T-helper 22 cell (primary cell): ENCODE measurements around the gene XCL1.
"Not testable (repeated sequence)": the region's sequence is repeated elsewhere in the genome, so short reads cannot be mapped to it uniquely, and the experiment has no call there.

ENCODE experiments used
- DNase-seq: peaks from one replicate; pipeline ENCODE4 v3.0.0-alpha.2; 2020; ENCODE audit warnings: low read depth

Gene XCL1

GRCh38 chr1:168567568-168567967 lies 8.8 kb upstream of the XCL1 start:
- DNase-seq = no peak

- DNase-seq = no peak
Observed at GRCh38 chr1:168568346-168568745, 8.1 kb upstream of the XCL1 start.

- no peak for DNase-seq
Observed at GRCh38 chr1:168570652-168571051, 5.8 kb upstream of the XCL1 start.

GRCh38 chr1:168572633-168573032 lies 3.8 kb upstream of the XCL1 start:
- no peak for DNase-seq

GRCh38 chr1:168574234-168574633 lies 2.2 kb upstream of the XCL1 start:
- DNase-seq = not testable (repeated sequence)

- DNase-seq = not testable (repeated sequence)
Observed at GRCh38 chr1:168578531-168579185, 2.3 kb downstream of the XCL1 start.

GRCh38 chr1:168580290-168580689 lies 3.9 kb downstream of the XCL1 start:
- not testable (repeated sequence) for DNase-seq

- not testable (repeated sequence) for DNase-seq
Observed at GRCh38 chr1:168580991-168581390, 4.6 kb downstream of the XCL1 start.

GRCh38 chr1:168581817-168582572 lies 5.6 kb downstream of the XCL1 start:
- no peak for DNase-seq

GRCh38 chr1:168582688-168583336 lies 6.4 kb downstream of the XCL1 start:
- DNase-seq = no peak

- no peak for DNase-seq
Observed at GRCh38 chr1:168583571-168583970, 7.2 kb downstream of the XCL1 start.

- no peak for DNase-seq
Observed at GRCh38 chr1:168585191-168585590, 8.8 kb downstream of the XCL1 start.

- DNase-seq = no peak
Observed at GRCh38 chr1:168585937-168586336, 9.5 kb downstream of the XCL1 start.

- no peak for DNase-seq
Observed at GRCh38 chr1:168589167-168589566, 12.8 kb downstream of the XCL1 start.

GRCh38 chr1:168591066-168591465 lies 14.7 kb downstream of the XCL1 start:
- no peak for DNase-seq

GRCh38 chr1:168591641-168592250 lies 15.3 kb downstream of the XCL1 start:
- no peak for DNase-seq

GRCh38 chr1:168595403-168595802 lies 19.0 kb downstream of the XCL1 start:
- DNase-seq = not testable (repeated sequence)

- DNase-seq = no peak
Observed at GRCh38 chr1:168598125-168598524, 21.7 kb downstream of the XCL1 start.

GRCh38 chr1:168598892-168599291 lies 22.5 kb downstream of the XCL1 start:
- no peak for DNase-seq

- no peak for DNase-seq
Observed at GRCh38 chr1:168599641-168600040, 23.2 kb downstream of the XCL1 start.

GRCh38 chr1:168601051-168601450 lies 24.6 kb downstream of the XCL1 start:
- no peak for DNase-seq

GRCh38 chr1:168603501-168604110 lies 27.2 kb downstream of the XCL1 start:
- peak; percentile 27 for DNase-seq
